Heart left ventricle (tissue), 16 donors: ENCODE measurements around the gene TMEM269. TPM values are rescaled to one million over a fixed set of nuclear protein-coding genes. Genes with fewer than 3 reads are reported as not detected.

ENCODE experiments used
- ATAC-seq, 4 donors: fragments of 200-7000 bp; cut with Tn5 transposase; one replicate each; pipeline ENCODE4 v1.9.1; 2020 to 2022; ENCODE audit warnings: moderate library complexity in 4 of 4, mild to moderate bottlenecking in 3 of 4, moderate number of reproducible peaks in 1 of 4
- DNase-seq, 5 donors: peaks; one replicate each; pipeline ENCODE4 v3.0.0-alpha.2; 2020
- H3K27ac ChIP-seq, 12 donors: fragments of 200-600 bp; sonication (generic) in 4 of 12; one replicate each; pipeline versions ENCODE4 v1.5.0 to v1.8.0; 2016 to 2022; ENCODE audit warnings: mild to moderate bottlenecking in 2 of 12
- H3K27me3 ChIP-seq, 9 donors: fragments of 200-600 bp; sonication (generic) in 2 of 9; one replicate each; pipeline versions ENCODE4 v1.5.1 to v1.8.0; 2016 to 2022; ENCODE audit warnings: mild to moderate bottlenecking in 3 of 9
- H3K36me3 ChIP-seq, 9 donors: fragments of 200-600 bp; sonication (generic) in 2 of 9; one replicate each; pipeline versions ENCODE4 v1.5.0 to v1.8.0; 2018 to 2022; ENCODE audit warnings: mild to moderate bottlenecking in 2 of 9
- H3K4me1 ChIP-seq, 12 donors: fragments of 200-600 bp; sonication (generic) in 4 of 12; one replicate each; pipeline versions ENCODE4 v1.5.0 to v1.8.0; 2016 to 2022; ENCODE audit warnings: mild to moderate bottlenecking in 3 of 12
- H3K4me3 ChIP-seq, 12 donors: fragments of 200-600 bp; sonication (generic) in 4 of 12; one replicate each; pipeline versions ENCODE4 v1.5.0 to v1.8.0; 2017 to 2022; ENCODE audit warnings: mild to moderate bottlenecking in 9 of 12, moderate library complexity in 4 of 12
- H3K9me3 ChIP-seq, 12 donors: fragments of 200-600 bp; sonication (generic) in 4 of 12; one replicate each; pipeline versions ENCODE4 v1.5.0 to v1.8.0; 2016 to 2022; ENCODE audit warnings: mild to moderate bottlenecking in 1 of 12
- POLR2A ChIP-seq, 2 donors: fragments of 450-650 bp; IDR thresholded peaks; one replicate each; pipeline ENCODE4 v1.6.1; 2017; ENCODE audit warnings: antibody characterized with exemption in 2 of 2, mild to moderate bottlenecking in 2 of 2, moderate library complexity in 2 of 2
- WGBS, 4 donors: extraction: QIAGEN DNeasy Blood & Tissue Kit in 2 of 4; methylation state at CpG; one replicate each; pipeline versions ENCODE4 v1.1.5 to v1.1.7; 2013 to 2018; 5-methylcytosine and 5-hydroxymethylcytosine counted together
- intact Hi-C, 10 donors: fragments of 100-400 bp; cut with DNase I; formaldehyde crosslinking; loops; one replicate each; pipeline versions ENCODE4 v1.11.1 to v1.14.2; 2022
- polyA plus RNA-seq, 2 donors: library from polyadenylated mRNA; stranded (reverse); fragments of 200-250 nt; gene quantifications; one replicate each; pipeline ENCODE4 v1.2.3, GENCODE V29; 2013
- total RNA-seq, 9 donors: library from RNA; depleted of rRNA in 2 of 9; stranded (reverse); fragments of >200 nt in 2 of 9; fragmentation: NEBNext Ultra II Directional in 3 of 9; extraction: Animal tissue kit (Norgen Biotek cat#: 25700) in 3 of 9; gene quantifications; one replicate each; pipeline versions ENCODE4 v1.1.0 to v1.2.4, GENCODE V29; 2016 to 2023
- TF ChIP-seq, protein P1 (sequence below), 12 donors: fragments of 200-600 bp; sonication (generic) in 4 of 12; IDR thresholded peaks; one replicate each; pipeline versions ENCODE4 v1.5.0 to v1.8.0; 2018 to 2022; ENCODE audit warnings: antibody characterized with exemption in 12 of 12, mild to moderate bottlenecking in 5 of 12
- donor health status: ischemic (EF 13 %, LVEDD 7.1; RV severe dilation, severe dysfunction).
- donor health status: healthy with polysubstance abuse.
- donor health status: DM: no; HTN: yes; CAD: no.
- donor health status: DM: no; HTN: no; CAD: no.
- donor health status: ischemic (EF 25% LVEDD 6.9; RV normal size, moderate dysfunction).
- donor health status: ischemic (EF 25% LVEDD 5.7; RV mildly dilated, moderate dysfunction).
- donor health status: healthy.
- donor health status: DM: yes; HTN: yes; CAD: no.
- donor health status: ischemic (EF 35%, LVEDD 5.7; RV mildly dilated, moderate dysfunction).
- donor health status: nonischemic (EF 11% LVEDD 7.7; RV severe dilation, severe dysfunction).
- donor health status: DM: yes; HTN: yes; CAD: no.
- donor health status: PGD.
- donor health status: ischemic (EF 29% LVEDD 5.4; RV normal size, mild dysfunction).
- donor health status: nonischemic (EF 23%, LVEDD 6.1; RV moderate dilation, normal function).

The TMEM269 gene
- total and polyA plus RNA-seq, 11 donors = 0.06 to 0.19 (median 0.07) TPM; not detected in 8

GRCh38 chr1:42824481-42825035 lies 39.8 kb downstream of the TMEM269 start:
- Histone ChIP-seq H3K27ac (no peak overlapping the region), H3K4me3 (no peak overlapping the region), H3K36me3 (peaks cover 0 to 11% (median 0%) of the 10 kb centered on the region in 9 donors), H3K27me3 (no peaks in the 10 kb centered on the region), H3K9me3 (no peaks in the 10 kb centered on the region), H3K4me1 (peaks cover 0 to 12% (median 0%) of the 10 kb centered on the region in 12 donors)
- intact Hi-C loops = loop anchor here in 1 of 10 donors (5.0 kb wide), 1 partner anchor 57 kb away; the partner anchor contains the start of genes C1orf50 and P3H1
- TF ChIP-seq POLR2A (IDR thresholded peaks at IDR 0.05) = no peak
- WGBS, 4 donors = 90 to 96% (median 94%) methylated on average over 4 of the region's 4 CpGs
- DNase-seq (no peak), ATAC-seq (no peak)

DNA sequence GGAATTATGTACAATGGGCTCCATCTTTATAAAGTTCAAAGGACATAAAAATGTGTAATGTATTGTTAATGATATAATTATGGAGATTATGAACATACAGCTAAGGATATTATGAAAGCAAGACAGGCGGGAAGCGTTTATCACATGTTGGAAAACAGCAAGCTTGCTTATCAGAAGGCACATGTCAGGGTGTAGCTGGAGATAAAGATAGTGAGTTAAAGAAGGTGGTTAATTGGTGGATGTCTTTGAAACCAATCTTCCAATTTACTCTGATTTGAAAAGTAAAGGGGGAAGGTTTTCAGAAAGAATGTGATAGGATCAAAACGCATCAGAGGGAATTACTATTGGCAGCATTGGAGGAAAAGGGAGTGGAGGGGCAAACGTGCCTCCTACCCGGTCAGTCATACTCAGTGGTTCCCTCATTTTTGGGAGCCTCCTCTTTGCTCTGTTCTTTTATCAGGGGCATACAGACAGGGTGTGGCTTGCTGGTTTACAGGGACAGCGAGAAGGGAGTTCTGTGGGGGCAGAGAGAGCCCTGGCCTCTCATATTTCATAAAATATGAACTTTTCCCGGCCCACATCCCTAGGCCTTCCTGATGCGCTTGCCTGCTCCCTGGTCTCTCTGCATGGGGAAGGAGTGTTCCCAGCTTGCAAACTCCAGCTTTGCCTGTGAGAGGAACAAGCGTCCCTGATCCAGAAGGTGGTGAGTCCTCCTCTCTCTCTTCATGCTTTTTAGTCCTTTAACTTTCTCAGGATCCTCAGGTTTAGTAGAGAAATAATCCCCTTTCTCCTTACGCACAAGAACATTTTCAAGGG lies 40.5 kb downstream of the TMEM269 start:
- TF ChIP-seq, protein P1, sequence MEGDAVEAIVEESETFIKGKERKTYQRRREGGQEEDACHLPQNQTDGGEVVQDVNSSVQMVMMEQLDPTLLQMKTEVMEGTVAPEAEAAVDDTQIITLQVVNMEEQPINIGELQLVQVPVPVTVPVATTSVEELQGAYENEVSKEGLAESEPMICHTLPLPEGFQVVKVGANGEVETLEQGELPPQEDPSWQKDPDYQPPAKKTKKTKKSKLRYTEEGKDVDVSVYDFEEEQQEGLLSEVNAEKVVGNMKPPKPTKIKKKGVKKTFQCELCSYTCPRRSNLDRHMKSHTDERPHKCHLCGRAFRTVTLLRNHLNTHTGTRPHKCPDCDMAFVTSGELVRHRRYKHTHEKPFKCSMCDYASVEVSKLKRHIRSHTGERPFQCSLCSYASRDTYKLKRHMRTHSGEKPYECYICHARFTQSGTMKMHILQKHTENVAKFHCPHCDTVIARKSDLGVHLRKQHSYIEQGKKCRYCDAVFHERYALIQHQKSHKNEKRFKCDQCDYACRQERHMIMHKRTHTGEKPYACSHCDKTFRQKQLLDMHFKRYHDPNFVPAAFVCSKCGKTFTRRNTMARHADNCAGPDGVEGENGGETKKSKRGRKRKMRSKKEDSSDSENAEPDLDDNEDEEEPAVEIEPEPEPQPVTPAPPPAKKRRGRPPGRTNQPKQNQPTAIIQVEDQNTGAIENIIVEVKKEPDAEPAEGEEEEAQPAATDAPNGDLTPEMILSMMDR (IDR thresholded peaks at IDR 0.05) = no peak
- TF ChIP-seq POLR2A (IDR thresholded peaks at IDR 0.05) = no peak
- intact Hi-C loops = no loop called here
- 74 to 81% (median 79%) methylated on average over 10 of the region's 10 CpGs for WGBS, 4 donors

DNA sequence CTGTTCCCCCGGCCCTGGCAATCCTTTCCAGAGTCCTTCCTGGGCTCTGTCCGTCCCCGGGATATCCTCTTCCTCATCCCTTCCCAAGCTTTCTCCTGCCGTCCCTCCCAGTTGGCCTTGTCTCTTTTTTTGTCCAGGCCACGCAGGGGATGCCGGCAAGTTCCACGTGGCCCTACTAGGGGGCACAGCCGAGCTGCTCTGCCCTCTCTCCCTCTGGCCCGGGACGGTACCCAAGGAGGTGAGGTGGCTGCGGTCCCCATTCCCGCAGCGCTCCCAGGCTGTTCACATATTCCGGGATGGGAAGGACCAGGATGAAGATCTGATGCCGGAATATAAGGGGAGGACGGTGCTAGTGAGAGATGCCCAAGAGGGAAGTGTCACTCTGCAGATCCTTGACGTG lies 45.8 kb downstream of the TMEM269 start:
- H3K9me3 ChIP-seq = no peaks in the 10 kb centered on the region
- H3K27ac ChIP-seq = no peak overlapping the region
- peaks cover 0 to 25% (median 9%) of the 10 kb centered on the region in 9 donors for H3K36me3 ChIP-seq
- DNase-seq = no peak
- no peaks in the 10 kb centered on the region for H3K27me3 ChIP-seq
- WGBS, 4 donors = 89 to 94% (median 91%) methylated on average over 17 of the region's 17 CpGs
- H3K4me3 ChIP-seq = no peak overlapping the region
- intact Hi-C loops = no loop called here
- H3K4me1 ChIP-seq = no peaks in the 10 kb centered on the region
- no peak for ATAC-seq
- no peak for TF ChIP-seq POLR2A (IDR thresholded peaks at IDR 0.05)
- TF ChIP-seq, protein P1 (IDR thresholded peaks at IDR 0.05) = no peak

More for the DNA sequence above, 40.5 kb downstream of the TMEM269 start:
- H3K36me3 ChIP-seq = peaks cover 0 to 11% (median 0%) of the 10 kb centered on the region in 9 donors
- H3K4me1 ChIP-seq = peaks cover 0 to 12% (median 0%) of the 10 kb centered on the region in 12 donors
- no peak overlapping the region for H3K4me3 ChIP-seq
- no peak for ATAC-seq
- no peaks in the 10 kb centered on the region for H3K27me3 ChIP-seq
- no peak for DNase-seq
- H3K9me3 ChIP-seq = no peaks in the 10 kb centered on the region
- no peak overlapping the region for H3K27ac ChIP-seq

GRCh38 chr1:42831273-42831672 lies 46.5 kb downstream of the TMEM269 start:
- H3K4me1 ChIP-seq = no peaks in the 10 kb centered on the region
- no peak for TF ChIP-seq POLR2A (IDR thresholded peaks at IDR 0.05)
- TF ChIP-seq, protein P1 (IDR thresholded peaks at IDR 0.05) = no peak
- intact Hi-C loops = no loop called here
- H3K27ac ChIP-seq = no peak overlapping the region
- H3K9me3 ChIP-seq = no peaks in the 10 kb centered on the region
- no peak for ATAC-seq
- H3K27me3 ChIP-seq = no peaks in the 10 kb centered on the region
- no peak for DNase-seq
- no peak overlapping the region for H3K4me3 ChIP-seq
- H3K36me3 ChIP-seq = peaks cover 0 to 25% (median 9%) of the 10 kb centered on the region in 9 donors
